Heart left ventricle (tissue), 16 donors: ENCODE data around the gene GPC6. TPM values are rescaled to one million over a fixed set of nuclear protein-coding genes. Genes with fewer than 3 reads are reported as not detected.

Experiments used
- ATAC-seq, 4 donors: fragments of 200-7000 bp; cut with Tn5 transposase; one replicate each; pipeline ENCODE4 v1.9.1; 2020 to 2022; ENCODE audit warnings: moderate library complexity in 4 of 4, mild to moderate bottlenecking in 3 of 4, moderate number of reproducible peaks in 1 of 4
- DNase-seq, 5 donors: peaks; one replicate each; pipeline ENCODE4 v3.0.0-alpha.2; 2020
- H3K27ac ChIP-seq, 12 donors: fragments of 200-600 bp; sonication (generic) in 4 of 12; one replicate each; pipeline versions ENCODE4 v1.5.0 to v1.8.0; 2016 to 2022; ENCODE audit warnings: mild to moderate bottlenecking in 2 of 12
- H3K27me3 ChIP-seq, 9 donors: fragments of 200-600 bp; sonication (generic) in 2 of 9; one replicate each; pipeline versions ENCODE4 v1.5.1 to v1.8.0; 2016 to 2022; ENCODE audit warnings: mild to moderate bottlenecking in 3 of 9
- H3K36me3 ChIP-seq, 9 donors: fragments of 200-600 bp; sonication (generic) in 2 of 9; one replicate each; pipeline versions ENCODE4 v1.5.0 to v1.8.0; 2018 to 2022; ENCODE audit warnings: mild to moderate bottlenecking in 2 of 9
- H3K4me1 ChIP-seq, 12 donors: fragments of 200-600 bp; sonication (generic) in 4 of 12; one replicate each; pipeline versions ENCODE4 v1.5.0 to v1.8.0; 2016 to 2022; ENCODE audit warnings: mild to moderate bottlenecking in 3 of 12
- H3K4me3 ChIP-seq, 12 donors: fragments of 200-600 bp; sonication (generic) in 4 of 12; one replicate each; pipeline versions ENCODE4 v1.5.0 to v1.8.0; 2017 to 2022; ENCODE audit warnings: mild to moderate bottlenecking in 9 of 12, moderate library complexity in 4 of 12
- H3K9me3 ChIP-seq, 12 donors: fragments of 200-600 bp; sonication (generic) in 4 of 12; one replicate each; pipeline versions ENCODE4 v1.5.0 to v1.8.0; 2016 to 2022; ENCODE audit warnings: mild to moderate bottlenecking in 1 of 12
- CTCF ChIP-seq, 12 donors: fragments of 200-600 bp; sonication (generic) in 4 of 12; IDR thresholded peaks; one replicate each; pipeline versions ENCODE4 v1.5.0 to v1.8.0; 2018 to 2022; ENCODE audit warnings: antibody characterized with exemption in 12 of 12, mild to moderate bottlenecking in 5 of 12
- POLR2A ChIP-seq, 2 donors: fragments of 450-650 bp; IDR thresholded peaks; one replicate each; pipeline ENCODE4 v1.6.1; 2017; ENCODE audit warnings: antibody characterized with exemption in 2 of 2, mild to moderate bottlenecking in 2 of 2, moderate library complexity in 2 of 2
- WGBS, 4 donors: extraction: QIAGEN DNeasy Blood & Tissue Kit in 2 of 4; methylation state at CpG; one replicate each; pipeline versions ENCODE4 v1.1.5 to v1.1.7; 2013 to 2018; 5-methylcytosine and 5-hydroxymethylcytosine counted together
- intact Hi-C, 10 donors: fragments of 100-400 bp; cut with DNase I; formaldehyde crosslinking; loops; one replicate each; pipeline versions ENCODE4 v1.11.1 to v1.14.2; 2022
- polyA plus RNA-seq, 2 donors: library from polyadenylated mRNA; stranded (reverse); fragments of 200-250 nt; gene quantifications; one replicate each; pipeline ENCODE4 v1.2.3, GENCODE V29; 2013
- total RNA-seq, 9 donors: library from RNA; depleted of rRNA in 2 of 9; stranded (reverse); fragments of >200 nt in 2 of 9; fragmentation: NEBNext Ultra II Directional in 3 of 9; extraction: Animal tissue kit (Norgen Biotek cat#: 25700) in 3 of 9; gene quantifications; one replicate each; pipeline versions ENCODE4 v1.1.0 to v1.2.4, GENCODE V29; 2016 to 2023
- donor health status: ischemic (EF 13 %, LVEDD 7.1; RV severe dilation, severe dysfunction).
- donor health status: healthy with polysubstance abuse.
- donor health status: DM: no; HTN: yes; CAD: no.
- donor health status: DM: no; HTN: no; CAD: no.
- donor health status: ischemic (EF 25% LVEDD 6.9; RV normal size, moderate dysfunction).
- donor health status: ischemic (EF 25% LVEDD 5.7; RV mildly dilated, moderate dysfunction).
- donor health status: healthy.
- donor health status: DM: yes; HTN: yes; CAD: no.
- donor health status: ischemic (EF 35%, LVEDD 5.7; RV mildly dilated, moderate dysfunction).
- donor health status: nonischemic (EF 11% LVEDD 7.7; RV severe dilation, severe dysfunction).
- donor health status: DM: yes; HTN: yes; CAD: no.
- donor health status: PGD.
- donor health status: ischemic (EF 29% LVEDD 5.4; RV normal size, mild dysfunction).
- donor health status: nonischemic (EF 23%, LVEDD 6.1; RV moderate dilation, normal function).

GPC6 gene
- total and polyA plus RNA-seq, 11 donors: 0.08 to 6.2 (median 2.0) TPM

GRCh38 chr13:93460005-93460404 is 233.4 kb downstream of the GPC6 start:
- Histone ChIP-seq H3K27me3 (no peaks in the 10 kb centered on the region), H3K27ac (no peak overlapping the region), H3K9me3 (peaks cover 0 to 3% (median 0%) of the 10 kb centered on the region in 12 donors), H3K4me1 (no peaks in the 10 kb centered on the region), H3K4me3 (no peak overlapping the region), H3K36me3 (no peaks in the 10 kb centered on the region)
- TF ChIP-seq CTCF (IDR thresholded peaks at IDR 0.05): no peak
- TF ChIP-seq POLR2A (IDR thresholded peaks at IDR 0.05): no peak
- intact Hi-C loops: no loop called here
- DNase-seq (no peak), ATAC-seq (no peak)

GRCh38 chr13:93462151-93462550 is 235.5 kb downstream of the GPC6 start:
- intact Hi-C loops: no loop called here
- TF ChIP-seq CTCF (IDR thresholded peaks at IDR 0.05): no peak
- no peak for TF ChIP-seq POLR2A (IDR thresholded peaks at IDR 0.05)
- ATAC-seq (no peak), DNase-seq (no peak)
- no peaks in the 10 kb centered on the region for H3K36me3 ChIP-seq
- H3K4me3 ChIP-seq: no peak overlapping the region
- peaks cover 0 to 3% (median 0%) of the 10 kb centered on the region in 12 donors for H3K9me3 ChIP-seq
- no peak overlapping the region for H3K27ac ChIP-seq
- no peaks in the 10 kb centered on the region for H3K27me3 ChIP-seq
- WGBS, 4 donors: 72 to 85% (median 76%) methylated on average over 3 of the region's 3 CpGs
- H3K4me1 ChIP-seq: no peaks in the 10 kb centered on the region

- H3K4me1 ChIP-seq: no peaks in the 10 kb centered on the region
- H3K36me3 ChIP-seq: no peaks in the 10 kb centered on the region
- H3K27me3 ChIP-seq: no peaks in the 10 kb centered on the region
- WGBS, 4 donors: 87 to 93% (median 90%) methylated on average over 3 of the region's 3 CpGs
- H3K9me3 ChIP-seq: peaks cover 0 to 27% (median 0%) of the 10 kb centered on the region in 12 donors
- intact Hi-C loops: no loop called here
- no peak overlapping the region for H3K4me3 ChIP-seq
- TF ChIP-seq POLR2A (IDR thresholded peaks at IDR 0.05) (no peak), CTCF (IDR thresholded peaks at IDR 0.05) (no peak)
- no peak for DNase-seq
- no peak for ATAC-seq
- no peak overlapping the region for H3K27ac ChIP-seq
Measured at GRCh38 chr13:93466502-93467036, 240.0 kb downstream of the GPC6 start.

- Histone ChIP-seq H3K27me3 (no peaks in the 10 kb centered on the region), H3K4me1 (no peaks in the 10 kb centered on the region), H3K27ac (no peak overlapping the region), H3K4me3 (no peak overlapping the region), H3K9me3 (peaks cover 0 to 30% (median 0%) of the 10 kb centered on the region in 12 donors), H3K36me3 (no peaks in the 10 kb centered on the region)
- no peak for DNase-seq
- WGBS, 4 donors: 63 to 83% (median 75%) methylated on average over 2 of the region's 2 CpGs
- ATAC-seq: no peak
- intact Hi-C loops: no loop called here
- no peak for TF ChIP-seq CTCF (IDR thresholded peaks at IDR 0.05)
- no peak for TF ChIP-seq POLR2A (IDR thresholded peaks at IDR 0.05)
Measured at GRCh38 chr13:93467175-93467574, 240.6 kb downstream of the GPC6 start.
